Measurements from ENCODE around the gene FGF3. TPM values are rescaled to one million over a fixed set of nuclear protein-coding genes. Genes with fewer than 3 reads are reported as not detected.

FGF3 gene
- polyA plus RNA-seq, 1 donor from 2014 or later, result 3.7 TPM

DNA sequence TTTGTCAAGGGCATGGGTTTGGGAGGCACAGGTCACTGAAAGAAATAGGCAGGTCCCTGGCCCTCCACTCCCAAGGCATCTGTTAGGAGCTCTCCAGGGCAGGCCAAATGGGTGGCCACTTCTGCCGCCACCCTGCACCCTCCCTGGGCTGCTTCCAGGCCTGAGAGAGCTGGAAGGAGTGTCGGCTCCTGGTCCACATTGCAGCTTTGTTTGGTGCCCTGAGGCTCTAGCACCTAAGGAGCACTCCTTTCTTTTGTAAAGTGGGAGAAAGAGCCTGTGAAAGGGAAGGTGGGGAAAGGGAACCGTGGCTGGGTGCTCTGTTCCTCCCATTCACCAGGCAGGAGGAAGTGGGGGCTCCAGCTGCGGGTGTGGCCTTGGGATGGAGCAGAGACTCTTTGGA, 31.8 kb downstream of the FGF3 start:
- Histone ChIP-seq H3F3A (ENCODE audit: insufficient read depth, low read length, poor library complexity, severe bottlenecking) (no peaks in the 10 kb centered on the region), H3K9me3 (ENCODE audit: low read length) (no peaks in the 10 kb centered on the region), H3K27me3 (ENCODE audit: insufficient read depth, low read depth, low read length) (no peaks in the 10 kb centered on the region), H3K9me2 (ENCODE audit: insufficient read depth, low read length) (no peaks in the 10 kb centered on the region), H4K20me1 (ENCODE audit: insufficient read depth) (no peaks in the 10 kb centered on the region), H3K9ac (ENCODE audit: low read length) (no peak overlapping the region), H3K4me2 (ENCODE audit: low read length) (no peak overlapping the region), H3K79me2 (replicated peaks; ENCODE audit: insufficient read depth, low read length) (no peaks in the 10 kb centered on the region), H3K27ac (ENCODE audit: low read length) (no peak overlapping the region), H2AFZ (ENCODE audit: low read depth, low read length) (no peak overlapping the region), H3K4me3 (ENCODE audit: low read length) (no peak overlapping the region), H3K36me3 (ENCODE audit: insufficient read depth, low read length) (no peaks in the 10 kb centered on the region)
- TF ChIP-seq EZH2 (IDR thresholded peaks at IDR 0.05; ENCODE audit: borderline replicate concordance, insufficient read depth, low read length, poor library complexity, severe bottlenecking), result no peak
- TF ChIP-seq, protein P1, sequence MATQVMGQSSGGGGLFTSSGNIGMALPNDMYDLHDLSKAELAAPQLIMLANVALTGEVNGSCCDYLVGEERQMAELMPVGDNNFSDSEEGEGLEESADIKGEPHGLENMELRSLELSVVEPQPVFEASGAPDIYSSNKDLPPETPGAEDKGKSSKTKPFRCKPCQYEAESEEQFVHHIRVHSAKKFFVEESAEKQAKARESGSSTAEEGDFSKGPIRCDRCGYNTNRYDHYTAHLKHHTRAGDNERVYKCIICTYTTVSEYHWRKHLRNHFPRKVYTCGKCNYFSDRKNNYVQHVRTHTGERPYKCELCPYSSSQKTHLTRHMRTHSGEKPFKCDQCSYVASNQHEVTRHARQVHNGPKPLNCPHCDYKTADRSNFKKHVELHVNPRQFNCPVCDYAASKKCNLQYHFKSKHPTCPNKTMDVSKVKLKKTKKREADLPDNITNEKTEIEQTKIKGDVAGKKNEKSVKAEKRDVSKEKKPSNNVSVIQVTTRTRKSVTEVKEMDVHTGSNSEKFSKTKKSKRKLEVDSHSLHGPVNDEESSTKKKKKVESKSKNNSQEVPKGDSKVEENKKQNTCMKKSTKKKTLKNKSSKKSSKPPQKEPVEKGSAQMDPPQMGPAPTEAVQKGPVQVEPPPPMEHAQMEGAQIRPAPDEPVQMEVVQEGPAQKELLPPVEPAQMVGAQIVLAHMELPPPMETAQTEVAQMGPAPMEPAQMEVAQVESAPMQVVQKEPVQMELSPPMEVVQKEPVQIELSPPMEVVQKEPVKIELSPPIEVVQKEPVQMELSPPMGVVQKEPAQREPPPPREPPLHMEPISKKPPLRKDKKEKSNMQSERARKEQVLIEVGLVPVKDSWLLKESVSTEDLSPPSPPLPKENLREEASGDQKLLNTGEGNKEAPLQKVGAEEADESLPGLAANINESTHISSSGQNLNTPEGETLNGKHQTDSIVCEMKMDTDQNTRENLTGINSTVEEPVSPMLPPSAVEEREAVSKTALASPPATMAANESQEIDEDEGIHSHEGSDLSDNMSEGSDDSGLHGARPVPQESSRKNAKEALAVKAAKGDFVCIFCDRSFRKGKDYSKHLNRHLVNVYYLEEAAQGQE (IDR thresholded peaks at IDR 0.05; ENCODE audit: borderline replicate concordance), result no peak
- no peak for TF ChIP-seq POLR2AphosphoS5 (IDR thresholded peaks at IDR 0.05)
- no peak for TF ChIP-seq MXI1 (conservative IDR thresholded peaks at IDR 0.05; ENCODE audit: poor library complexity, severe bottlenecking)
- TF ChIP-seq RAD21 (conservative IDR thresholded peaks at IDR 0.05), result no peak
- TF ChIP-seq, protein P2, sequence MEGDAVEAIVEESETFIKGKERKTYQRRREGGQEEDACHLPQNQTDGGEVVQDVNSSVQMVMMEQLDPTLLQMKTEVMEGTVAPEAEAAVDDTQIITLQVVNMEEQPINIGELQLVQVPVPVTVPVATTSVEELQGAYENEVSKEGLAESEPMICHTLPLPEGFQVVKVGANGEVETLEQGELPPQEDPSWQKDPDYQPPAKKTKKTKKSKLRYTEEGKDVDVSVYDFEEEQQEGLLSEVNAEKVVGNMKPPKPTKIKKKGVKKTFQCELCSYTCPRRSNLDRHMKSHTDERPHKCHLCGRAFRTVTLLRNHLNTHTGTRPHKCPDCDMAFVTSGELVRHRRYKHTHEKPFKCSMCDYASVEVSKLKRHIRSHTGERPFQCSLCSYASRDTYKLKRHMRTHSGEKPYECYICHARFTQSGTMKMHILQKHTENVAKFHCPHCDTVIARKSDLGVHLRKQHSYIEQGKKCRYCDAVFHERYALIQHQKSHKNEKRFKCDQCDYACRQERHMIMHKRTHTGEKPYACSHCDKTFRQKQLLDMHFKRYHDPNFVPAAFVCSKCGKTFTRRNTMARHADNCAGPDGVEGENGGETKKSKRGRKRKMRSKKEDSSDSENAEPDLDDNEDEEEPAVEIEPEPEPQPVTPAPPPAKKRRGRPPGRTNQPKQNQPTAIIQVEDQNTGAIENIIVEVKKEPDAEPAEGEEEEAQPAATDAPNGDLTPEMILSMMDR (IDR thresholded peaks at IDR 0.05; ENCODE audit: poor library complexity, severe bottlenecking), result no peak
- no peak for TF ChIP-seq EP300 (conservative IDR thresholded peaks at IDR 0.05; ENCODE audit: poor library complexity, severe bottlenecking)
- no peak for TF ChIP-seq SMC3 (conservative IDR thresholded peaks at IDR 0.05; ENCODE audit: poor library complexity)
- TF ChIP-seq TAF1 (IDR thresholded peaks at IDR 0.05; ENCODE audit: low read depth), result no peak

DNA sequence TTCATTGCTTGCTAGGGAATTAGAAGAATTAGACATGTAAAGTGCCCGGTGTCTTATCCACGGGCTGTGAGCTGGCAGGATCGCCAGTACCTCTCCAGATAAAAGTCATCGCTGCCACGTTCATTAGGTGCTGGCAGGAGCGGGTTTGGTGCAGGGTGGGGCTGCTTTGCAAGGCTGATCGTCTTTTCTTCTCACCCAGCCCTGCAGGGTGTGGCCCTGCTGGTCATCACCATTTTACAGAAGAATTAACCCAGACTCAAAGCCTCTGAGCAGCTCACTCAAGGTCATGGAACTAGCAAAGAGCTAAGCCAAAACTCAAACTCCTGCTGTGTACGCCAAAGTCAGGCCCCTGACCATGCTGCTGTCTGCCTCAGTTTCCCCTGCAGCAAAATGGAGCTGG, 38.0 kb downstream of the FGF3 start:
- Histone ChIP-seq H4K20me1 (ENCODE audit: insufficient read depth) (no peaks in the 10 kb centered on the region), H3F3A (ENCODE audit: insufficient read depth, low read length, poor library complexity, severe bottlenecking) (no peaks in the 10 kb centered on the region), H3K27me3 (ENCODE audit: insufficient read depth, low read depth, low read length) (peaks cover 12% of the 10 kb centered on the region), H3K9ac (ENCODE audit: low read length) (no peak overlapping the region), H3K4me3 (ENCODE audit: low read length) (no peak overlapping the region), H2AFZ (ENCODE audit: low read depth, low read length) (no peak overlapping the region), H3K27ac (ENCODE audit: low read length) (no peak overlapping the region), H3K36me3 (ENCODE audit: insufficient read depth, low read length) (no peaks in the 10 kb centered on the region), H3K9me2 (ENCODE audit: insufficient read depth, low read length) (no peaks in the 10 kb centered on the region), H3K9me3 (ENCODE audit: low read length) (no peaks in the 10 kb centered on the region), H3K79me2 (replicated peaks; ENCODE audit: insufficient read depth, low read length) (no peaks in the 10 kb centered on the region), H3K4me2 (ENCODE audit: low read length) (no peak overlapping the region)
- TF ChIP-seq EZH2 (IDR thresholded peaks at IDR 0.05; ENCODE audit: borderline replicate concordance, insufficient read depth, low read length, poor library complexity, severe bottlenecking) (no peak), MXI1 (conservative IDR thresholded peaks at IDR 0.05; ENCODE audit: poor library complexity, severe bottlenecking) (no peak), SMC3 (conservative IDR thresholded peaks at IDR 0.05; ENCODE audit: poor library complexity) (no peak), POLR2AphosphoS5 (IDR thresholded peaks at IDR 0.05) (no peak), TAF1 (IDR thresholded peaks at IDR 0.05; ENCODE audit: low read depth) (no peak), RAD21 (conservative IDR thresholded peaks at IDR 0.05) (no peak), EP300 (conservative IDR thresholded peaks at IDR 0.05; ENCODE audit: poor library complexity, severe bottlenecking) (no peak)
- TF ChIP-seq, protein P2 (IDR thresholded peaks at IDR 0.05; ENCODE audit: poor library complexity, severe bottlenecking), result no peak
- TF ChIP-seq, protein P1 (IDR thresholded peaks at IDR 0.05; ENCODE audit: borderline replicate concordance), result no peak

Measured in neural cell (in vitro differentiated cells).